ENCODE data around the gene SELENOK. TPM values are rescaled to one million over a fixed set of nuclear protein-coding genes. Genes with fewer than 3 reads are reported as not detected.

SELENOK gene
- total and polyA plus RNA-seq, 2 of the 4 experiments (the other 2 are of a cell fraction), result 35.5 to 37.1 TPM

DNA sequence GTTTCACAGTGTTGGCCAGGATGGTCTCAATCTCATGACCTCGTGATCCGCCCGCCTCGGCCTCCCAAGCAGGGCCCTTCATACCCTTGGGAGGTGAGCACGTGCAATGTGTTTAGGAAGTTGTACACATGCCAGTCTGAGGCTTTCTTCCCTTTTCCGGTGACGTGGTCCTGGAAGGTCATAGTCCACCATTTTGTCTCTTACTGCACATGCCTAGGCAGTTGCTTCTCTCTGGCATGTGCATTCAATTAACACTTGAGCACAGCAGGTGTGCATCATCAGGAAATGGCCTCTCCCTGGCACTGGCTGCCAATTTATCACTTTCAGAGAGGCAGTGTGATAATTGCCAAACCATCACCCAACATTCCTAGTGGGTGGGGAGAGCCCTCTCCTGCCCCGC lies 21.7 kb upstream of the SELENOK start:
- H3K79me1 ChIP-seq (ENCODE audit: low read depth in 1 of 2, low read length in 2 of 2), result no peaks in the 10 kb centered on the region
- no peak overlapping the region for H4K5ac ChIP-seq (ENCODE audit: low read depth, low read length)
- WGBS, 2 experiments (ENCODE audit: extremely low coverage in 2 of 2, insufficient read length in 1 of 2), result 88% methylated on average over 5 of the region's 8 CpGs; no CpG with 5 or more reads in 1 of the 2 experiments
- no peak overlapping the region for H3K56ac ChIP-seq (ENCODE audit: extremely low read depth, insufficient read depth, low read length)
- ChIA-PET POLR2A (ENCODE audit: unreplicated experiment) (no interaction called here), CTCF (interaction anchor here (0.6 kb wide), 1 partner anchor 39 kb away, joined by 6 read pairs; no protein-coding TSS in a partner anchor)
- H2AK9ac ChIP-seq (replicated peaks; ENCODE audit: low read depth, low read length, poor library complexity), result no peak overlapping the region
- H3K23ac ChIP-seq (ENCODE audit: low read depth, low read length), result no peak overlapping the region
- no TSS peak for BruUV-seq (replicated peaks)
- H2BK15ac ChIP-seq (ENCODE audit: low read depth, low read length), result no peak overlapping the region
- no peaks in the 10 kb centered on the region for H3K9me3 ChIP-seq (ENCODE audit: control insufficient read depth, insufficient read depth, low read length)
- intact Hi-C loops (cut with micrococcal nuclease), result no loop called here
- no peak overlapping the region for H3K4me3 ChIP-seq (ENCODE audit: insufficient read depth, low read depth, low read length)
- no peak for DNase-seq
- no peaks in the 10 kb centered on the region for H3K4me1 ChIP-seq (ENCODE audit: control insufficient read depth, insufficient read depth, low read length)
- TF ChIP-seq RAD21 (IDR thresholded peaks at IDR 0.05; ENCODE audit: low read length), result no peak
- TF ChIP-seq, protein P1, sequence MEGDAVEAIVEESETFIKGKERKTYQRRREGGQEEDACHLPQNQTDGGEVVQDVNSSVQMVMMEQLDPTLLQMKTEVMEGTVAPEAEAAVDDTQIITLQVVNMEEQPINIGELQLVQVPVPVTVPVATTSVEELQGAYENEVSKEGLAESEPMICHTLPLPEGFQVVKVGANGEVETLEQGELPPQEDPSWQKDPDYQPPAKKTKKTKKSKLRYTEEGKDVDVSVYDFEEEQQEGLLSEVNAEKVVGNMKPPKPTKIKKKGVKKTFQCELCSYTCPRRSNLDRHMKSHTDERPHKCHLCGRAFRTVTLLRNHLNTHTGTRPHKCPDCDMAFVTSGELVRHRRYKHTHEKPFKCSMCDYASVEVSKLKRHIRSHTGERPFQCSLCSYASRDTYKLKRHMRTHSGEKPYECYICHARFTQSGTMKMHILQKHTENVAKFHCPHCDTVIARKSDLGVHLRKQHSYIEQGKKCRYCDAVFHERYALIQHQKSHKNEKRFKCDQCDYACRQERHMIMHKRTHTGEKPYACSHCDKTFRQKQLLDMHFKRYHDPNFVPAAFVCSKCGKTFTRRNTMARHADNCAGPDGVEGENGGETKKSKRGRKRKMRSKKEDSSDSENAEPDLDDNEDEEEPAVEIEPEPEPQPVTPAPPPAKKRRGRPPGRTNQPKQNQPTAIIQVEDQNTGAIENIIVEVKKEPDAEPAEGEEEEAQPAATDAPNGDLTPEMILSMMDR (conservative IDR thresholded peaks at IDR 0.05; ENCODE audit: low read depth, low read length), result no peak
- no peak for TF ChIP-seq NFE2L2 (IDR thresholded peaks at IDR 0.05; ENCODE audit: low read depth, low read length)
- TF ChIP-seq SMC3 (IDR thresholded peaks at IDR 0.05; ENCODE audit: low read depth, low read length), result no peak
- TF ChIP-seq POLR2A (IDR thresholded peaks at IDR 0.05; ENCODE audit: low read depth, low read length), result no peak
- TF ChIP-seq RCOR1 (IDR thresholded peaks at IDR 0.05; ENCODE audit: insufficient replicate concordance, low read length), result no peak
- TF ChIP-seq, protein P2, sequence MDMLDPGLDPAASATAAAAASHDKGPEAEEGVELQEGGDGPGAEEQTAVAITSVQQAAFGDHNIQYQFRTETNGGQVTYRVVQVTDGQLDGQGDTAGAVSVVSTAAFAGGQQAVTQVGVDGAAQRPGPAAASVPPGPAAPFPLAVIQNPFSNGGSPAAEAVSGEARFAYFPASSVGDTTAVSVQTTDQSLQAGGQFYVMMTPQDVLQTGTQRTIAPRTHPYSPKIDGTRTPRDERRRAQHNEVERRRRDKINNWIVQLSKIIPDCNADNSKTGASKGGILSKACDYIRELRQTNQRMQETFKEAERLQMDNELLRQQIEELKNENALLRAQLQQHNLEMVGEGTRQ (IDR thresholded peaks at IDR 0.05; ENCODE audit: low read depth, low read length), result no peak
- TF ChIP-seq MXI1 (IDR thresholded peaks at IDR 0.05; ENCODE audit: borderline replicate concordance, low read depth, low read length), result no peak
- TF ChIP-seq BHLHE40 (IDR thresholded peaks at IDR 0.05; ENCODE audit: low read depth, low read length), result no peak
- TF ChIP-seq CEBPB (IDR thresholded peaks at IDR 0.05; ENCODE audit: low read depth, low read length), result no peak
- no peak for TF ChIP-seq FOS (IDR thresholded peaks at IDR 0.05; ENCODE audit: low read depth, low read length)
- no peak for TF ChIP-seq CHD1 (IDR thresholded peaks at IDR 0.05; ENCODE audit: low read depth, low read length)
- TF ChIP-seq, protein P3, sequence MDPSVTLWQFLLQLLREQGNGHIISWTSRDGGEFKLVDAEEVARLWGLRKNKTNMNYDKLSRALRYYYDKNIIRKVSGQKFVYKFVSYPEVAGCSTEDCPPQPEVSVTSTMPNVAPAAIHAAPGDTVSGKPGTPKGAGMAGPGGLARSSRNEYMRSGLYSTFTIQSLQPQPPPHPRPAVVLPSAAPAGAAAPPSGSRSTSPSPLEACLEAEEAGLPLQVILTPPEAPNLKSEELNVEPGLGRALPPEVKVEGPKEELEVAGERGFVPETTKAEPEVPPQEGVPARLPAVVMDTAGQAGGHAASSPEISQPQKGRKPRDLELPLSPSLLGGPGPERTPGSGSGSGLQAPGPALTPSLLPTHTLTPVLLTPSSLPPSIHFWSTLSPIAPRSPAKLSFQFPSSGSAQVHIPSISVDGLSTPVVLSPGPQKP (IDR thresholded peaks at IDR 0.05; ENCODE audit: borderline replicate concordance, low read depth, low read length), result no peak
- TF ChIP-seq RFX5 (IDR thresholded peaks at IDR 0.05; ENCODE audit: low read depth, low read length), result no peak
- no peak for TF ChIP-seq MAFK (IDR thresholded peaks at IDR 0.05; ENCODE audit: low read depth, low read length)
- TF ChIP-seq MAZ (IDR thresholded peaks at IDR 0.05; ENCODE audit: borderline replicate concordance, low read depth, low read length), result no peak
- no peak overlapping the region for H3K4ac ChIP-seq (ENCODE audit: low read depth, low read length)
- H2AFZ ChIP-seq (replicated peaks; ENCODE audit: low read length, poor library complexity), result no peak overlapping the region
- dilution Hi-C loops (cut with HindIII; ENCODE audit: low sequenced_read_pairs, unreplicated experiment), result no loop called here
- H2AK5ac ChIP-seq (ENCODE audit: low read depth, low read length), result no peak overlapping the region
- H3K36me3 ChIP-seq (ENCODE audit: control insufficient read depth, insufficient read depth, low read length), result no peaks in the 10 kb centered on the region
- H3K4me2 ChIP-seq (ENCODE audit: low read depth, low read length), result no peak overlapping the region
- no peak overlapping the region for H3K14ac ChIP-seq (replicated peaks; ENCODE audit: low read depth, low read length)
- H3K9me1 ChIP-seq (ENCODE audit: insufficient read depth, low read length), result no peaks in the 10 kb centered on the region
- H3K27ac ChIP-seq (ENCODE audit: insufficient read depth, low read length), result no peak overlapping the region
- ATAC-seq (ENCODE audit: low read depth), result no peak
- H4K8ac ChIP-seq (ENCODE audit: low read depth in 2 of 2, low read length in 2 of 2), result no peak overlapping the region
- H4K91ac ChIP-seq (ENCODE audit: insufficient read depth, low read depth, low read length), result no peak overlapping the region
- H3K27me3 ChIP-seq (ENCODE audit: control insufficient read depth, insufficient read depth, low read length), result no peaks in the 10 kb centered on the region
- H3K18ac ChIP-seq (ENCODE audit: low read depth, low read length), result no peak overlapping the region
- no peak overlapping the region for H2BK120ac ChIP-seq (ENCODE audit: low read depth, low read length)
- no peaks in the 10 kb centered on the region for H4K20me1 ChIP-seq (ENCODE audit: insufficient read depth, low read length)
- in situ Hi-C loops (cut with MboI; ENCODE audit: low sequenced_read_pairs), result no loop called here
- no peak overlapping the region for H3K9ac ChIP-seq (ENCODE audit: low read depth, low read length)
- no peak overlapping the region for H2BK5ac ChIP-seq (ENCODE audit: low read depth, low read length, poor library complexity, severe bottlenecking)
- H2BK20ac ChIP-seq (ENCODE audit: low read depth, low read length), result no peak overlapping the region

Data from IMR-90 (cell line).